ENCODE results near the gene CT47B1.
"Not testable (repeated sequence)": the region's sequence is repeated elsewhere in the genome, so short reads cannot be mapped to it uniquely, and the experiment has no call there.

Gene CT47B1

DNA sequence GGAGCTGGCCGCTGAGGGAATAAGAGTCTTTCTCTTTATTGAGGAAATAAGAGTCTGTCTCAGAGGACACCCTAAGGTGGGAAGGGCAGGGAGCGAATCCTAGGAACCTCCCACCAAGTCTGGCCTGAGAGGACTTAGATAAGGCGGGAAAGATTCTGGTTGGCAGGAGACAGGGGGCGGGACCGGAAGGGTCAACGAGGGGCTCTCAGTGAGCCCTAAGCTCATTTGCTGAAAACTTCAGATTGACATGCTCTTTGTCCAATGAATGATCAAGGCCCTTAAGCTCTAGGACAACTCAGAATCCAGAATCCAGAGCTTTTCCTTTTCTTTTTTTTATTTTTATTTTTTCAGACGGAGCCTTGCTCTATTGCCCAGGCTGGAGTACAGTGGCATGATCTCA lies at the start of gene CT47B1:
TSS of gene CT47B1 (minus strand) at position 101 of the 400 bp plus-strand sequence. CDS start 196 bp downstream, outside the sequence.
- not testable (repeated sequence) for FAIRE-seq

DNA sequence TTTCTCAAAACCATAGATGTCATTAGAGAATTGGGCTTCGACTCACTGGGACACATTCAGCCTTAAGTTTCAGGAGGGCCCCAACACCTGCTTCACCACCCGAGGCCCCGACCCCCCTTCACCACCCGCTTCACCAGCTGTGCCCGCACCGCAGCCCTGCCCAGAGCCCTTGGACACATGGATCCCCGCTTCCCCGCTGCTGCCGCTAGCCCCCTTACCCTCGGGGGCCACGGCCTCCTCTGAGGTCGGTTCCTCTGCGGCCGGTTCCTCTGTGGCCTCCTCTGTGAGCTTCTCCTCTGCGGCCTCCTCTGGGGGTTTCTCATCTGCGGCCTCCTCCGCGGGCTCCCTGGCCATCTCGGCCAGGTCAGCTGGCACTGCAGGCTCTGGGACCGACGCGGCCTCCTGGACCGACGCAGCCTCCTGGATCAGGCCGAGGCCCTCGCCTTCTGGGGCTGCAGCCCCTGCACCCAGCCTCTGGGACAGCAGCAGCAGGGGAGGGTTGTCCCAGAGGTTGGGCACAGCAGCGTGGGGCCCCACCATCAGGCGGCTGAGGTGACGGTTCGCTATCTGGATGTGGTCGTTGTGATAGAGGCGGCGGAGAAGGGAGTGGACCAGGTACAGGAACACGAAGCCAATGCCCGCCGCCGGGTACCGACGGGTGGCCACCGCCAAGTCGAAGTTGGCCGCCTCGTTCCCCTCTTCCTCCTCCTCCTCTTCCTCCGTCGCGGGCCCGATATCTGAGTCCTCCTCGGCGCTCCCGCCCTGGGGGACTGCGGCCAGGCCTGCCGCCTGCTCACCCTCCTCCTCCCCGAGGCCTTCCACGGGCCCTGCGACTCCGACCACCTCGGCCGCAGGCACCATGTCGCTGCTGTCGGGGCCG lies 748 bp downstream of the CT47B1 start:
- FAIRE-seq, result no peak

DNA sequence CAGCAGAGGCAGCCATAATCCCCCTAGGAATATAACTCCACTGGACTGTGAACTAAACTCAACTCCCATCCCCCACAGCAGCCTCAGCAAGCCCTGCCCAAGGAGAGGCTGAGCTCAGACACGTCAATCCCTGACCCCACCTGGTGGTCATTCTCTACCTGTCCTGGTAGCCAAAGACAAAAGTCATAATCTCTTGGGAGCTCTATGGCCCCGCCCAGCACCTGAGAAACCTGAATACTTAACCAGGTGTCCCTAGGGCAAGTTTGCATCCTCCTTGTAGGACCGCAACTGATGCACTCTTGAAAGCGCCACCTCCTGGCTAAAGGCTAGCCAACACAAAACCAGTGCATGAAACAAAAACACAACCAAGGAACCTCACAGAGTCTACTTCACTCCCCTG lies 18.4 kb downstream of the CT47B1 start:
- FAIRE-seq, result no peak

DNA sequence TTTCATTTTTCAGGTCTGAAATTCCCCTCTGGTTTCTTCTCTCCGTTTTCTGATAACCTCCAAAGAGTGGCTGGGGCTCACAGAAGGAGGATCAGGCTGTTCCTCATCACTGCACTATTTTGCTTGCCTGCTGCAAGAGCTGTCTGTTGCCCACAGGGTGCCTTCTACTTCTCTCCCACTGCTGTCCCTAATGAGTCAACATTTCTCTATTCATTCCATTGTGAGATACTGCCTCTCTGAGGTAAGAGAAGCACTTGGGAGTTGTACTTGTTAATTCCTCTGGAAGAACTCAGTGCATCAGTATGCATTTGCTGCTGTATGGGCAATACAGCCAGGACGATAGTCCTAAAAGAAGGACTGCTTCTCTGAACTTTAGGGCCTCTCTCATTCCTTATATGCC lies 34.8 kb downstream of the CT47B1 start:
- no peak for FAIRE-seq

DNA sequence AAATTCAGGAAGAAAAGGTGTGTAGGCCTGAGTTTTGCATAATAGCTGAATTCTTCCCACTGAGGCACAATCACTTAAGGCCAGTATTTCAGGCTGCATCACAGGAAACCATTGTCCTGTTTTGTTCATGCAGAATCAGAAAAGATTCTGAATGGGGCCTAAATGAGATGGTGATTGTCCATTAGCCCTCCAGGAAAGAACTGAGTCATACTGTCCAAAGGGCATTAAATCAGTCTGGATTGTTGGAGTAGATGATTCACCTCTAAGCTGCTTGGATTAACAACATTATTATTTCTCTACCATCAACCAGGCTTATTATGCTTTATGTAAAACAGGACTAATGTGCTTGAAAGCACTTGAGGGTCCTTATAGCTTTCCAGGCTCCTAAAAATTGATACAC lies 36.2 kb downstream of the CT47B1 start:
- no peak for FAIRE-seq

DNA sequence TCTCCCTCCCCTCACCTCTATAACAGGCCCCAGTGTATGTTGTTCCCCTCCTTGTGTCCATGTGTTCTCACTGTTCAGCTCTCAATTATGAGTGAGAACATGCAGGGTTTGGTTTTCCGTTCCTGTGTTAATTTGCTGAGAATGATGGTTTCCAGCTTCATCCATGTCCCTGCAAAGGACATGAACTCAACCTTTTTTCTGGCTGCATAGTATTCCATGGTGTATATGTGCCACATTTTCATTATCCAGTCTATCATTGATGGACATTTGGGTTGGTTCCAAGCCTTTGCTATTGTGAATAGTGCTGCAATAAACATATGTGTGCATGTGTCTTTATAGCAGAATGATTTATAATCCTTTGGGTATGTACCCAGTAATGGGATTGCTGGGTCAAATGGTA lies 48.5 kb downstream of the CT47B1 start:
- FAIRE-seq, result not testable (repeated sequence)

DNA sequence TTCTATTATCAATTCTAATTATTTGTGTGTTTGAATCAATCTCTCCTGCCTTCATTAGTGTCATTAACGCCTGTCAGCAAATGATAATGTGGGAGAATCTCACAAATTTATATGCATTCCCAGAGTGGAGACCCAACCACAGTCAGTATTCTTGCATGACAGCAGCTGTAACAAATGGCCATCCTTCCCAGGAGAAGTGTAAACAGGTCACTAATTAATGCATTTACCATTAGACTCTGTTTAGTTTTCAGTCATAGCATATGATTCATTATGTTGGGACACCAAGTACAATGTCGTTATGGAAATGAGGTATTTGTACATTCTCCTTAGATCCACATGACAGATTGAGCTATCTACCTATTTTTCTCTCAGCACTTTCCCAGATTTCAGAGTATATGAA lies 50.5 kb downstream of the CT47B1 start:
- FAIRE-seq, result no peak

DNA sequence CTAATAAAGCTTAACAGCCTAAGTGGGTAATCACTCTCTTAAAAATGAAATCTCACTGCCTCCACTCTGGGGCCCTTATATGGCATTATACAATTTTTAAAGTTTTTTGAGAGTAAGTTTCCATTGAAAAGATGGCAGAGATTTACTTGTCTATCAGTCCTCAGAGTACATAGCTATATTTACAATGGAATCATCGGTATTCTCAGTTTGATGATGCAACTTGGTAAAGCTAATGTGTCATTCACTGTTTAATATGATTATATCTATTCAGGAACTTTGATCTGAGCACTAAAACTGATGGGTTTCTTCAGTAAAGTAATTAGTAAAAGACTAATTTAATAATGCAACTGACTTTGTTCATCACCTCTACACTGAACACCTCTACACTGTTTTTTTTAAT lies 51.6 kb downstream of the CT47B1 start:
- no peak for FAIRE-seq

DNA sequence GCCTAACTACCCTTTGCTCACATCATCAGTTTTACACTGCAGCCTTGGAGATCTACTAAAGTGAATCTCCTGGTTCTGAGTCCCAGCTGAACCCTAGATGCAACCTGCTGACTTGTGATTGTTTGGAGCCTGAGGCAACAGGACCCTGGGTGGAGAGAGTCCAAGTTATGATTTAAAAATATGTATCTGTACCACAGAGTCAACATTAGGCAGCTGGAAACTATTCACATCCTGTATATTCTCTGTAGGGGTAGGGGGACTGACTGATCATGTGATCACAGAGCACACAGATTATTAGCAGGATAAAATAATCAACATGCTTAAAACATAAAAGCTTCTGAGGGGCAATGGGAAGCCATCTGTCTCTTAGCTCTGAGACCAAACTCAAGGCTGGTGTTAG lies 52.1 kb downstream of the CT47B1 start:
- no peak for FAIRE-seq
